Upper lobe of right lung (tissue), 1 donor: Measurements from ENCODE around the gene NT5C1B. TPM values are rescaled to one million over a fixed set of nuclear protein-coding genes. Genes with fewer than 3 reads are reported as not detected.

Experiments
- ATAC-seq: fragments of 200-7000 bp; cut with Tn5 transposase; one replicate; pipeline ENCODE4 v1.9.1; 2020; ENCODE audit warnings: mild to moderate bottlenecking, moderate library complexity
- DNase-seq: peaks from one replicate; pipeline ENCODE4 v3.0.0-alpha.2; 2020
- H3K27ac ChIP-seq: fragments of 200-600 bp; one replicate; pipeline ENCODE4 v1.8.0; 2022
- H3K27me3 ChIP-seq: fragments of 200-600 bp; one replicate; pipeline ENCODE4 v1.8.0; 2022; ENCODE audit warnings: mild to moderate bottlenecking
- H3K36me3 ChIP-seq: fragments of 200-600 bp; one replicate; pipeline ENCODE4 v1.8.0; 2022
- H3K4me1 ChIP-seq: fragments of 200-600 bp; one replicate; pipeline ENCODE4 v1.8.0; 2022
- H3K4me3 ChIP-seq: fragments of 200-600 bp; one replicate; pipeline ENCODE4 v1.8.0; 2022; ENCODE audit warnings: mild to moderate bottlenecking
- H3K9me3 ChIP-seq: fragments of 200-600 bp; one replicate; pipeline ENCODE4 v1.8.0; 2022
- CTCF ChIP-seq: fragments of 200-600 bp; IDR thresholded peaks from one replicate; pipeline ENCODE4 v1.8.0; 2022; ENCODE audit warnings: antibody characterized with exemption
- intact Hi-C: fragments of 100-400 bp; cut with DNase I; formaldehyde crosslinking; loops from one replicate; pipeline ENCODE4 v1.11.0; 2022
- total RNA-seq: library from RNA; stranded (reverse); fragmentation: NEBNext Ultra II Directional; extraction: Animal tissue kit (Norgen Biotek cat#: 25700); gene quantifications from one replicate; pipeline ENCODE4 v1.2.1, GENCODE V29; 2021
- donor health status: DM: no; HTN: yes; CAD: no; lungs with severe emphysema.

NT5C1B gene
- total RNA-seq, 1 donor from 2014 or later = not detected

- ATAC-seq = no peak
- H3K36me3 ChIP-seq = no peaks in the 10 kb centered on the region
- no peak overlapping the region for H3K4me3 ChIP-seq
- intact Hi-C loops = no loop called here
- no peaks in the 10 kb centered on the region for H3K9me3 ChIP-seq
- no peak overlapping the region for H3K27ac ChIP-seq
- no peaks in the 10 kb centered on the region for H3K4me1 ChIP-seq
- no peak for DNase-seq
- no peak for TF ChIP-seq CTCF
- no peaks in the 10 kb centered on the region for H3K27me3 ChIP-seq
Measured at GRCh38 chr2:18619091-18619490, 29.7 kb upstream of the NT5C1B start.

- Histone ChIP-seq H3K27ac (no peak overlapping the region), H3K4me1 (no peaks in the 10 kb centered on the region)
Measured at GRCh38 chr2:18614041-18614440, 24.7 kb upstream of the NT5C1B start.

GRCh38 chr2:18612133-18612532, 22.8 kb upstream of the NT5C1B start:
- H3K9me3 ChIP-seq = no peaks in the 10 kb centered on the region
- intact Hi-C loops = no loop called here
- ATAC-seq = no peak
- no peak for DNase-seq
- no peak overlapping the region for H3K4me3 ChIP-seq
- no peaks in the 10 kb centered on the region for H3K4me1 ChIP-seq
- H3K27ac ChIP-seq = no peak overlapping the region
- no peak for TF ChIP-seq CTCF
- H3K27me3 ChIP-seq = no peaks in the 10 kb centered on the region
- H3K36me3 ChIP-seq = no peaks in the 10 kb centered on the region

More at GRCh38 chr2:18614041-18614440, 24.7 kb upstream of the NT5C1B start:
- no peak for TF ChIP-seq CTCF
- DNase-seq (no peak), ATAC-seq (no peak)
- intact Hi-C loops = no loop called here
- H3K9me3 ChIP-seq = no peaks in the 10 kb centered on the region
- H3K36me3 ChIP-seq = no peaks in the 10 kb centered on the region
- H3K4me3 ChIP-seq = no peak overlapping the region
- no peaks in the 10 kb centered on the region for H3K27me3 ChIP-seq

- Histone ChIP-seq H3K36me3 (no peaks in the 10 kb centered on the region), H3K4me1 (no peaks in the 10 kb centered on the region), H3K4me3 (no peak overlapping the region), H3K9me3 (no peaks in the 10 kb centered on the region), H3K27me3 (no peaks in the 10 kb centered on the region), H3K27ac (no peak overlapping the region)
- DNase-seq (no peak), ATAC-seq (no peak)
- intact Hi-C loops = no loop called here
- TF ChIP-seq CTCF = no peak
Measured at GRCh38 chr2:18611604-18612003, 22.2 kb upstream of the NT5C1B start.

GRCh38 chr2:18611184-18611583, 21.8 kb upstream of the NT5C1B start:
- Histone ChIP-seq H3K9me3 (no peaks in the 10 kb centered on the region), H3K4me3 (no peak overlapping the region), H3K36me3 (no peaks in the 10 kb centered on the region), H3K27ac (no peak overlapping the region), H3K27me3 (no peaks in the 10 kb centered on the region), H3K4me1 (no peaks in the 10 kb centered on the region)
- ATAC-seq (no peak), DNase-seq (no peak)
- intact Hi-C loops = no loop called here
- no peak for TF ChIP-seq CTCF

GRCh38 chr2:18610651-18611050, 21.3 kb upstream of the NT5C1B start:
- Histone ChIP-seq H3K27ac (no peak overlapping the region), H3K27me3 (no peaks in the 10 kb centered on the region), H3K9me3 (no peaks in the 10 kb centered on the region), H3K36me3 (no peaks in the 10 kb centered on the region), H3K4me1 (no peaks in the 10 kb centered on the region), H3K4me3 (no peak overlapping the region)
- intact Hi-C loops = no loop called here
- ATAC-seq (no peak), DNase-seq (no peak)
- no peak for TF ChIP-seq CTCF
